Sigmoid colon (tissue), 7 donors: Measurements from ENCODE around the gene OR10H5. TPM values are rescaled to one million over a fixed set of nuclear protein-coding genes. Genes with fewer than 3 reads are reported as not detected.

Source experiments
- DNase-seq: peaks from one replicate; pipeline ENCODE4 v3.0.0-alpha.2; 2019
- H3K27ac ChIP-seq, 4 donors: fragments of 200-600 bp; sonication (generic); one replicate each; pipeline ENCODE4 v1.5.1; 2016 to 2019; ENCODE audit warnings: mild to moderate bottlenecking in 1 of 4
- H3K27me3 ChIP-seq, 3 donors: fragments of 200-600 bp; sonication (generic); one replicate each; pipeline ENCODE4 v1.5.1; 2019; ENCODE audit warnings: mild to moderate bottlenecking in 1 of 3
- H3K36me3 ChIP-seq, 4 donors: fragments of 200-600 bp; sonication (generic); one replicate each; pipeline ENCODE4 v1.5.1; 2016 to 2019
- H3K4me1 ChIP-seq, 4 donors: fragments of 200-600 bp; sonication (generic); one replicate each; pipeline ENCODE4 v1.5.1; 2017 to 2019
- H3K4me3 ChIP-seq, 4 donors: fragments of 200-600 bp; sonication (generic); one replicate each; pipeline ENCODE4 v1.5.1; 2017 to 2019; ENCODE audit warnings: mild to moderate bottlenecking in 2 of 4, moderate library complexity in 1 of 4
- H3K9me3 ChIP-seq, 4 donors: fragments of 200-600 bp in 3 of 4; sonication (generic) in 3 of 4; one replicate each; pipeline versions ENCODE4 v1.5.1 to v1.6.1; 2013 to 2019
- EP300 ChIP-seq, 4 donors: sonication (generic); formaldehyde crosslinking; IDR thresholded peaks; one replicate each; pipeline ENCODE4 v1.6.1; 2017; ENCODE audit warnings: antibody characterized with exemption in 4 of 4
- POLR2A ChIP-seq, 2 donors: fragments of 450-650 bp; IDR thresholded peaks; one replicate each; pipeline ENCODE4 v1.6.1; 2016; ENCODE audit warnings: antibody characterized with exemption in 2 of 2, mild to moderate bottlenecking in 2 of 2, moderate library complexity in 2 of 2
- POLR2AphosphoS5 ChIP-seq, 4 donors: sonication (generic); formaldehyde crosslinking; IDR thresholded peaks; one replicate each; pipeline ENCODE4 v1.6.1; 2017; ENCODE audit warnings: antibody characterized with exemption in 4 of 4
- WGBS, 2 donors: extraction: QIAGEN DNeasy Blood & Tissue Kit; methylation state at CpG; one replicate each; pipeline ENCODE4 v1.1.7; 2013; 5-methylcytosine and 5-hydroxymethylcytosine counted together
- intact Hi-C: fragments of 100-400 bp; cut with DNase I; formaldehyde crosslinking; loops from one replicate; pipeline ENCODE4 v1.15.1; 2023
- polyA plus RNA-seq, 3 donors: library from polyadenylated mRNA; stranded (reverse); fragments of 200-250 nt; gene quantifications; one replicate each; pipeline ENCODE4 v1.2.3, GENCODE V29; 2013
- total RNA-seq, 4 donors: library from RNA; depleted of rRNA; stranded (reverse); fragments of >200 nt; gene quantifications; one replicate each; pipeline ENCODE4 v1.1.0, GENCODE V29; 2016
- TF ChIP-seq, protein P1 (sequence below), 4 experiments: fragments of 450-650 bp in 3 of 4; fragments of 200-600 bp in 1 of 4; IDR thresholded peaks; one replicate each; pipeline ENCODE4 v1.5.1; 2016 to 2019; ENCODE audit warnings: antibody characterized with exemption in 4 of 4, mild to moderate bottlenecking in 3 of 4, moderate library complexity in 2 of 4
- donor health status: healthy with polysubstance abuse.
- donor health status: Bipolar disorder and iron deficiency.
- donor health status: healthy.

Gene OR10H5
- total and polyA plus RNA-seq, 7 donors, result under 0.01 TPM; not detected in 6

DNA sequence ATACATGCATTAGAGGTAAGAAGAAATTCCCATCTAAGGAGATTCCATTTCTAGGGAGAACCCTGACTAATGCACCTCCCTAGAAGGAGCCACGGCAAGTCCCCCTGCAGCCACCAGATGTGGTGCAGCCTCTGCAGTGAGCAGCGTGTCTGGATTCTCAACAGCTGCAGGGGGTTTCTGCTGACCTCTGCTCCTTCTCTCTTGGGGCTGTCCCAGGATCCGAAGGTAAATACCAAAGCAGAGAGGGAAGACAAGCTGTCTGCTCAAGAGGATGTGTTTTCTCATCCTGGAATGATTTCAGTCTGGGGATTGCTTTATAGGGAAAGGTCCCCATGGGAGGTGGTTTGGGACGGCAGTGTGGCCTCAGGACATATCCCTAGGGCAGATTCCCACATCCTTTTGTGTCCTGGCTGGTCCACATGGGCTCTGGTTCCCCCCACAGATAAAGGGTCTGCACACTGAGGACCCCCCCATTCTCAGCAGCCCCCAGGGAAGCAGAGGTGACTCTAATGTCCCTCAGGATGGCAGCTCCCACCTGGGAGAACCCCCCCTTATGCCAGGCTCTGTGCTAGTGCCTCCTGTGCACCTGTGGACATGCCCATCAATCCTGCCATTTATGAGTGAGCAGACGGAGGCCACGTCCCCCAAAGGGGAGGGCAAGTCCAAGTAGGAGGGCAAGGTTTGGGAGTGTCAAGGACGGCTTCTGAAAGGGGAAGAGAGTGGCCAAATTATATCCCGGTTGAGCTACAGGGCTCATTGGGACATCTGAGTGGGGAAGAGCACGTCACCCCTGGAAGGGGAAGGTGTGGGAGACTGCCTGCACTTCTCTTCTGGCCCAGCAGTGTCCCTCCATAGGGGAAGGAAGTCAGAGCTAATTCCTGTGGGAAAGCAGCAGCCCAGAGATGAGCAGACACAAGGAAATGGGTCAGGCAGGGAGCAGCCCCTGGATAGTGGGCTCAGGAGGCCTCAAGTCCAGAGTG, 10.2 kb upstream of the OR10H5 start:
- no peak for TF ChIP-seq POLR2A (IDR thresholded peaks at IDR 0.05)
- TF ChIP-seq EP300 (IDR thresholded peaks at IDR 0.05), result no peak
- TF ChIP-seq POLR2AphosphoS5 (IDR thresholded peaks at IDR 0.05), result no peak
- TF ChIP-seq, protein P1, sequence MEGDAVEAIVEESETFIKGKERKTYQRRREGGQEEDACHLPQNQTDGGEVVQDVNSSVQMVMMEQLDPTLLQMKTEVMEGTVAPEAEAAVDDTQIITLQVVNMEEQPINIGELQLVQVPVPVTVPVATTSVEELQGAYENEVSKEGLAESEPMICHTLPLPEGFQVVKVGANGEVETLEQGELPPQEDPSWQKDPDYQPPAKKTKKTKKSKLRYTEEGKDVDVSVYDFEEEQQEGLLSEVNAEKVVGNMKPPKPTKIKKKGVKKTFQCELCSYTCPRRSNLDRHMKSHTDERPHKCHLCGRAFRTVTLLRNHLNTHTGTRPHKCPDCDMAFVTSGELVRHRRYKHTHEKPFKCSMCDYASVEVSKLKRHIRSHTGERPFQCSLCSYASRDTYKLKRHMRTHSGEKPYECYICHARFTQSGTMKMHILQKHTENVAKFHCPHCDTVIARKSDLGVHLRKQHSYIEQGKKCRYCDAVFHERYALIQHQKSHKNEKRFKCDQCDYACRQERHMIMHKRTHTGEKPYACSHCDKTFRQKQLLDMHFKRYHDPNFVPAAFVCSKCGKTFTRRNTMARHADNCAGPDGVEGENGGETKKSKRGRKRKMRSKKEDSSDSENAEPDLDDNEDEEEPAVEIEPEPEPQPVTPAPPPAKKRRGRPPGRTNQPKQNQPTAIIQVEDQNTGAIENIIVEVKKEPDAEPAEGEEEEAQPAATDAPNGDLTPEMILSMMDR (IDR thresholded peaks at IDR 0.05), result no peak
- intact Hi-C loops, result no loop called here
- Histone ChIP-seq H3K4me3 (no peak overlapping the region), H3K27me3 (no peaks in the 10 kb centered on the region), H3K9me3 (no peaks in the 10 kb centered on the region), H3K4me1 (peaks cover 0 to 25% (median 22%) of the 10 kb centered on the region in 4 donors), H3K27ac (no peak overlapping the region), H3K36me3 (no peaks in the 10 kb centered on the region)
- 43 to 61% methylated on average over 9 of the region's 9 CpGs for WGBS, 2 donors
- DNase-seq, result peak; percentile 42

DNA sequence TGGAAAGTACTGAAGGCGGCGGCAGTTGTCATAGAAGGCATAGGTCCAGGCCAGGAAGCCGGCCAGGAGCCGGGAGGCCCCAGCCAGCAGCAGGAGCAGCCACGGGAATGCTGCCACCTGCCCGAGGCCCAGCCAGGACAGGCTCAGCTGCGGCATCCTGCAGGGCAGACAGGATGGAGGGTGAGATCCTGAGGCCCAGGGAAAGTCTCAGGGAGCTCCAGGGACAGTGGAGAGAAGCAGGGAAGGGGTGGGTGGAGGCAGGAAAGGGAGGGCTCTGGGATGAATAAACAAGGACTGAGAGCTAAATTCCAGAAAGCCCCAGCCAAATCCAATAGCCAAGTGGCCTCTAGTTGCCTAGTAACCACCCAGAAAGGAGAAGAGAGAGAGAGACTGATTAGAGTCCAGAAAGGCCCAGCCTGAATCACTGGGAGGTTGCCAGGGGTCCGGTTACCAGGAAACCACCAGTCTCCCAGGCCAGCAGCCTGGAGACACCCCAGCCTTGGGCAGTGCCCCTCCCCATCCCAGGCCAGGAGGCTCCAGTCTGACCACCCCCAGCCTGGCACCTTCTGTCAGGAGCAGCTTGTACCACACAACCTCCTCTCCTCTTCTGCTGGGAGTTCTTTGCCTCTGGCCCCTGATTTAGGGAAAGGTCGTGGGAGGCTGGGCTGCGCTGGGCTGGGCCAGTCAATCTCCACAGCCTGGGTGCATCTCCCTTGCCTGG, 7.5 kb upstream of the OR10H5 start:
- DNase-seq, result peak; percentile 92
- no peaks in the 10 kb centered on the region for H3K27me3 ChIP-seq
- H3K9me3 ChIP-seq, result no peaks in the 10 kb centered on the region
- TF ChIP-seq EP300 (IDR thresholded peaks at IDR 0.05), result no peak
- peak in 2 of 4 donors; percentile 17 to 38 for TF ChIP-seq POLR2AphosphoS5 (IDR thresholded peaks at IDR 0.05)
- TF ChIP-seq, protein P1 (IDR thresholded peaks at IDR 0.05), result no peak
- TF ChIP-seq POLR2A (IDR thresholded peaks at IDR 0.05), result no peak
- WGBS, 2 donors, result 26 to 34% methylated on average over 10 of the region's 10 CpGs
- H3K36me3 ChIP-seq, result no peaks in the 10 kb centered on the region
- peaks cover 0 to 25% (median 22%) of the 10 kb centered on the region in 4 donors for H3K4me1 ChIP-seq
- H3K4me3 ChIP-seq, result peak overlapping the region in 3 of 4 donors; percentile 3 to 33 (median 18)
- intact Hi-C loops, result loop anchor here (5.0 kb wide), 2 partner anchors 57 to 108 kb away; partner anchors contain the start of gene CYP4F12
- H3K27ac ChIP-seq, result peak overlapping the region; percentile 72 to 79 (median 77)

DNA sequence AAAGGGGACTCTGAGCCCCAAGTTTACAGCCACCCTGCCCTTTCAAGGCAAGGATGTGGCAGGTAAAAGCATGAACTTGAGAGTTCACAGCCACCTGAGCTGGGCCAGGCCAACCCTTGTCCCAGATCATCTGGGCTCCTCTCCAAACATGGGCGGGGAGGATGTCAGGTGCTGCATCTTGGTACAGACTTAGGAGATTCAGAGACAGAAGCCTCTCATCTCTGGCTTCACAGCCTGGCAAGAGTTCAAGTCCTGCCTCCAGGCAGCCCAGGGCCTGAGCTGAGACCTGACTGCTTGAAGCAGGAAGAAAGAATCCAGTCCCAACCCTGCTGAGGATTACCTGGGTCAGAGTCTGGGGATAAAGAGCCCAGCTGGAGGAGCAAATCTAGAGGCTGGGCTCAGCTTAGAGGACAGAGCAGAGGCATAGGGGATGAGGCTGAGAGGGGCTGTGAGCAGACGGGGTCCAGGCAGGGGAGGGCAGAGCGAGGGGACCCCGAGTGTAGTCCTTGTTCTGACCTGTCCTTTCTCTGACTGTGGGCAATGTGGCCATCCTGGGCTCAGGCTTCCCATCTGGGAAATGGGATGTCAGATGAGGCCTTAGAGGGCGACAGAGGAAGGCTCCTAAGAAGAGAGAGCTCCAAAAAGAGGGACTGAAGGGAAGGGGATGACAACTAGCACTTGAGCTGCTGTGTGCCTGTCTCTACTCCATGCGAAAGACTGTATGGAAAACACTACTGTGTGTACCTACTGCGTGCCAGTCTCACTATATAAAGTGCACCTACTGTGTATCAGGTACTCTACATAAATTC, 6.6 kb upstream of the OR10H5 start:
- no peak for TF ChIP-seq POLR2AphosphoS5 (IDR thresholded peaks at IDR 0.05)
- TF ChIP-seq, protein P1 (IDR thresholded peaks at IDR 0.05), result no peak
- TF ChIP-seq EP300 (IDR thresholded peaks at IDR 0.05), result no peak
- no peak for TF ChIP-seq POLR2A (IDR thresholded peaks at IDR 0.05)
- Histone ChIP-seq H3K4me3 (no peak overlapping the region), H3K9me3 (no peaks in the 10 kb centered on the region), H3K36me3 (no peaks in the 10 kb centered on the region), H3K27ac (peak overlapping the region; percentile 72 to 79 (median 77)), H3K4me1 (peaks cover 0 to 25% (median 22%) of the 10 kb centered on the region in 4 donors), H3K27me3 (no peaks in the 10 kb centered on the region)
- peak; percentile 70 for DNase-seq
- WGBS, 2 donors, result 62 to 78% methylated on average over 7 of the region's 7 CpGs
- intact Hi-C loops, result loop anchor here (5.0 kb wide), 2 partner anchors 56 to 109 kb away; partner anchors contain the start of gene CYP4F12

DNA sequence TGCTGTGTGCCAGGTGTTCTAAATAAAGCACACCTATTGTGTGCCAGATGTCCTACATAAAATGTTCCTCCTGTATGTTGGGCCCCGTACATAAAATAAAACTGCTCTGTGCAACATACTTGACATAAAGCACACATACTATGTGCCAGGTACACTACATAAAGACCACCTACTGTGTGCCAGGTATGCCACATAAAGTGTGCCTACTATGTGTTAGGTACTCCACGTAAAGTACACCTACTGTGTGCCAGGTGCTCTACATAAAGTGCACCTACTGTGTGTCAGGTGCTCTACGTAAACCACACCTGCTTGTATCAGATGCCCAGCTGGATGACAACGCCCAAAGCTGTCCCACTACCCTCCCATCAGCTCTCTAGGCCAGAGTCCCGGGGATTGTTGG, 5.8 kb upstream of the OR10H5 start:
- H3K27me3 ChIP-seq, result no peaks in the 10 kb centered on the region
- H3K36me3 ChIP-seq, result no peaks in the 10 kb centered on the region
- no peak for DNase-seq
- intact Hi-C loops, result loop anchor here (5.0 kb wide), 2 partner anchors 56 to 109 kb away; partner anchors contain the start of gene CYP4F12
- no peak overlapping the region for H3K4me3 ChIP-seq
- TF ChIP-seq EP300 (IDR thresholded peaks at IDR 0.05) (no peak), POLR2AphosphoS5 (IDR thresholded peaks at IDR 0.05) (no peak), POLR2A (IDR thresholded peaks at IDR 0.05) (no peak)
- TF ChIP-seq, protein P1 (IDR thresholded peaks at IDR 0.05), result no peak
- no peak overlapping the region for H3K27ac ChIP-seq
- H3K9me3 ChIP-seq, result no peaks in the 10 kb centered on the region
- 64 to 81% methylated on average over 5 of the region's 5 CpGs for WGBS, 2 donors
- H3K4me1 ChIP-seq, result peaks cover 0 to 25% (median 22%) of the 10 kb centered on the region in 4 donors
